Ectodermal cell (in vitro differentiated cells): ENCODE measurements around the gene AK5.
"Not testable (repeated sequence)": the region's sequence is repeated elsewhere in the genome, so short reads cannot be mapped to it uniquely, and the experiment has no call there.

Experiments used
- H3K27ac ChIP-seq: 2 replicates; pipeline ENCODE4 v1.7.0; 2013; ENCODE audit warnings: mild to moderate bottlenecking, low read depth, low read length; ENCODE audit not compliant: insufficient read depth, poor library complexity, severe bottlenecking
- H3K27me3 ChIP-seq: 2 replicates; pipeline ENCODE4 v1.7.0; 2013; ENCODE audit warnings: mild to moderate bottlenecking, low read length; ENCODE audit not compliant: insufficient read depth, control insufficient read depth, poor library complexity, severe bottlenecking
- H3K36me3 ChIP-seq: one replicate; pipeline ENCODE4 v1.7.0; 2013; ENCODE audit warnings: low read length; ENCODE audit not compliant: control insufficient read depth, insufficient read depth
- H3K4me1 ChIP-seq: one replicate; pipeline ENCODE4 v1.7.0; 2013; ENCODE audit warnings: low read length; ENCODE audit not compliant: control insufficient read depth, insufficient read depth
- H3K4me3 ChIP-seq: 2 replicates; pipeline ENCODE4 v1.7.0; 2013; ENCODE audit warnings: low read depth, low read length, control low read depth; ENCODE audit not compliant: insufficient read depth
- H3K9me3 ChIP-seq: 2 replicates; pipeline ENCODE4 v1.7.0; 2013; ENCODE audit warnings: mild to moderate bottlenecking, low read length, moderate library complexity; ENCODE audit not compliant: control insufficient read depth
- WGBS, 2 experiments: methylation state at CpG; one replicate each; pipeline ENCODE4 v1.1.7; 2013; ENCODE audit warnings: missing lambda C conversion rate in 2 of 2; 5-methylcytosine and 5-hydroxymethylcytosine counted together

Gene AK5

DNA sequence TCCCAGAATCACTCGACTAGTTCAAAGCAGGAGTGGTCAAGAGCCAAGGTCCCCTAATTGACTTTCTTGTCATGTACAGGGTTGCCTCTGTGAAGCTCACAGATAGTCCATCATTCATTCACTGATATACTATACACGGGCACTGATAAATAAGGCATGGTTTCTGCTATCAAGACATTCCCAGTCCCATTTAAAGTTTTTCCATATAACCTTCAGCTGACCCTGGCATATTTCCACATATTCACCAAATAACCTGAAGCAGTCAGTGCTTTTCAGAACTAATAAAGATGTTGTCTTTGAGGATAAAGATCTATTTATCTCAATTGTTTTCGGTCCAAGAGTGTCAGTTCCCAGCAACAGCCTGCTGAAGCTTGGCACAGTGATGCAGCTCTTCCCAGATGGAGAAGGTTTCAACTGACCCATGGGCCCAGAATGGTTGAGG lies 227.3 kb downstream of the AK5 start:
- no peaks in the 10 kb centered on the region for H3K4me1 ChIP-seq
- no peak overlapping the region for H3K4me3 ChIP-seq
- no peaks in the 10 kb centered on the region for H3K36me3 ChIP-seq
- no peaks in the 10 kb centered on the region for H3K9me3 ChIP-seq
- H3K27ac ChIP-seq = no peak overlapping the region
- no peaks in the 10 kb centered on the region for H3K27me3 ChIP-seq
- WGBS, 2 experiments = 90 to 96% methylated on average over 3 of the region's 3 CpGs

DNA sequence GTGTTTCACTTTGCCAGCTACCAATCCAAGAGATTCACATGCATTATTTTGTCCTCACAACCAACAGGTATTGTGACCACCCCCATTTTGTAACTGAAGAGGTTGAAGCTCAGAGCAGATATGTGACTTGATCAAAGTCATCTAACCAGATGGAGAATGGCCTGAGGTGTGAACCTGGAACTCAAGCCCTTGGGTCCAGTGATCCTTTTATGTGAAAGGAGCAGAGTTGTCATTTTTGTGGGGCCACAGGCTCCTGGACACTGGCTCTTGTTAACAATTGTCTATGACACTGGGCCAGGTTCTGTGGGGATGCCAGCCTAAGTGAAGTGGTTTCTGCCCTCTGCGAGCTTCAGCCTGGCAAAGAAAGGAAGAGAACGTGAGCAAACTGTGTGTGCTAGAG lies 228.1 kb downstream of the AK5 start:
- no peaks in the 10 kb centered on the region for H3K9me3 ChIP-seq
- 93 to 95% methylated on average over 2 of the region's 2 CpGs for WGBS, 2 experiments
- no peaks in the 10 kb centered on the region for H3K27me3 ChIP-seq

DNA sequence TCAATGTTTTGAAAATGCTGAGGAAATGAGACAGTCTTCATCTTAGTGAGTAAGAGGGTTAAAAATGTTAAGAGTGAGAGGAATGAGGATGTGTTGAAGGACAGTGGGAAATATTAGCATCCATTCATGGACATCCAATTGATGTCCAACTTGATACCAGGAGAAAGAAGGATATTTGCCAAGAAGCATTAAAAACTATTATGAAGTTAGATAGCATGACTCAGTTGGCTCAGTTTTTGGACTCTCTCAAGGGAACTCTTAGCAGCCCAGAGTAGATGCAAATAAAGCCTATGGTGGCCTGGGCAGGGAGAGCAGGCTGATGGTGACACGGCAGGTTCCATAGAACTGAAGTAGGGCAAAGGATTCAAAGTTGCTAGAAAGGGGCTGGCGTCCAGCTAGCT lies 229.6 kb downstream of the AK5 start:
- no peak overlapping the region for H3K27ac ChIP-seq
- no peaks in the 10 kb centered on the region for H3K27me3 ChIP-seq
- H3K4me3 ChIP-seq = no peak overlapping the region
- no peaks in the 10 kb centered on the region for H3K9me3 ChIP-seq
- peaks cover 11% of the 10 kb centered on the region for H3K4me1 ChIP-seq
- 87 to 90% methylated on average over 2 of the region's 2 CpGs for WGBS, 2 experiments
- H3K36me3 ChIP-seq = no peaks in the 10 kb centered on the region

More for the DNA sequence above, 228.1 kb downstream of the AK5 start:
- H3K4me3 ChIP-seq = no peak overlapping the region
- no peak overlapping the region for H3K27ac ChIP-seq
- peaks cover 4% of the 10 kb centered on the region for H3K4me1 ChIP-seq
- no peaks in the 10 kb centered on the region for H3K36me3 ChIP-seq

DNA sequence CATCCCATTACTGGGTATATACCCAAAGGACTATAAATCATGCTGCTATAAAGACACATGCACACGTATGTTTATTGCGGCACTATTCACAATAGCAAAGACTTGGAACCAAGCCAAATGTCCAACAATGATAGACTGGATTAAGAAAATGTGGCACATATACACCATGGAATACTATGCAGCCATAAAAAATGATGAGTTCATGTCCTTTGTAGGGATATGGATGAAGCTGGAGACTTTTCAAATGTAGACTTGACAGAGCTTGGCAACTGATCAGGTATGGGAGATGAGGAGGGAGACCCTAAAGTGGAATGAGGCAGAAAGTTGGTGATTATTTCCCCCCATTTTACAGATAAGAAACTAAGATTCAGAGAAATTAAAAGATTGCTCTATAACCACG lies 230.8 kb downstream of the AK5 start:
- not testable (repeated sequence) for H3K4me3 ChIP-seq, H3K9me3 ChIP-seq, H3K27ac ChIP-seq, H3K36me3 ChIP-seq, H3K27me3 ChIP-seq
- WGBS, 2 experiments = 95 to 96% methylated on average over 1 of the region's 3 CpGs
- peaks cover 11% of the 10 kb centered on the region for H3K4me1 ChIP-seq

DNA sequence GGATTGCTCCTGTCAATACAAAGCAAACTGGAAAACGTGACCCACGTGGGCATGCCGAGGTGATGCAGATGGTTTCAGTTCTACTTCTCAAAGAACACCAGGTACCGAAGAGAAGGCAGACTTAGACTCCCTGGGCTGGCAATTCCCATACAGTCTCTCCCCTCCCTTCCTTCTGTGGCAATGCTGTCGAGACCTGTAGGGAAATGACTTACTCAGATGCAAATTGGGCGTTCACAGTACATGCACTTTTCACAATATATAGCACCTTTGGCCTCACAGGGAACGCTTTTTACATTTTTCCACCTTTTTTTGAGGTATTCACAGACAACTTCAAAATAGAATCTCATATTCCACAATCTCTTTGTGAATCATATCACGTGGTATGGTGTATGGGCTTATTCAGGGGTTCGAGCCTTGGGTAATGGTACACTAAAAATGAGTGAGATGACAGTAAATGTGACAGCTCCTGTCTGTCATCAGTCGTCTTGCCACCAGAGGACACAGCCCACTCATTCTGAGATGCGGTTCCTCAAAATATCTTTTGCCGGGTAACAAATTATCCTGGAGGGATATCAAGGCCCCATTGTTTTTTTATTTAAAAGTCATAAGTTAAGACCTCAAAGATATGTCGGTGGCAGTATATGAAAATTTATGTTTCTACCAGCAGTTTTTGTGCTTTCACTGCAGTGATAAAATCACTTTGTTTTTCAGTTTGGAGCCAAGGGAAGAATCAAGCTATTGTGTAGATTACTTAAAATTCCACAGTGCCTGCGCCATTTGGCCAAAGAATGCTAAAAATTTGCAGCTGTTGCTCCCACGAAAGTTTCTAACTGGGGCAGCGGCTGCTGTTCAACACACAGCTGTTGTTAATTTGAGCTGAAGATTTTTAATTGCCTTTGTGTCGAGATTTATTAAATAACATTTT lies 232.3 kb downstream of the AK5 start:
- no peak overlapping the region for H3K4me3 ChIP-seq
- WGBS, 2 experiments = 66 to 70% methylated on average over 16 to 17 of the region's 17 CpGs
- H3K9me3 ChIP-seq = no peaks in the 10 kb centered on the region
- H3K36me3 ChIP-seq = no peaks in the 10 kb centered on the region
- peaks cover 11% of the 10 kb centered on the region for H3K4me1 ChIP-seq
- H3K27ac ChIP-seq = peak overlapping the region; percentile 96
- H3K27me3 ChIP-seq = no peaks in the 10 kb centered on the region

DNA sequence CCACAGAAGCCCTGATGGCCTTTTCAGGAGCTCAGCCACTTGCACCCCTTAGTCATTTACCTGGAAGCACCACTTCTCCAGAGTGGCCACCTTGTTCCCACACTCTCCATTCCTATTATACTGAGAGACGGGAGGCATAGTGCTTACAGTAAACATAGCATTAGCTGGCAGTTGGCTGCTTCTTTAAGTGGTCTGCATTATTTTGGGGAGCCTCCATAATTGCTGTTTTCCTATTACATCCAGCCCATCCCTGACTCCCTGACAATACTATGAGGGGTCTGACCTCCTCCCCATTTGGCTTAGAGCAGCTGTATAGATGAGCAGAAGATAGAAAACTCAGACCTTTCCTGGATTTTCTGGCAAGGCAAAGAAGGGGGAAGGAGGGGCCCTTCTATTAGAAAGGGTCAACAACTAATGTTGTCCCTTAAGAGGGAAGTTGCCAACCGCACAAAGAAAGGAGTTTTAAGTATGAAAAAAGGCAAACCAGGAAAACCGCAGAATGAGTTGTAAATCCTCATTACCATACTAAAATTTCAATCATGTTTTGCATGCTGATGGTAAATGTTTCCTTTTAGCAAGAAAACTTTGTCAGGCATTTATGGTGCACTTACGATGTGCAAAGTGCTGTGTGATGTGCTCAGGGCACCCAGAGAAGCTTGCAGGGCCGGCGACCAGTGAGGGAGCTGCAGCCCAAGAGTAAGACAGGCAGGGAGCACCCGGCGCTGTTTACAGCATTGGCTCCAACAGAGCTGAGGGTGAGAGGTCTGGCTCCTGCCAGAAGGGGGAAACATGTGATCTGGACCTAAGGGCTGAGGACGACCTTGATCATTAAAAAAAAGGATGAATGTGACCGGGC lies 233.3 kb downstream of the AK5 start:
- peak overlapping the region; percentile 96 for H3K27ac ChIP-seq
- WGBS, 2 experiments = 33 to 36% methylated on average over 9 to 10 of the region's 10 CpGs
- no peaks in the 10 kb centered on the region for H3K36me3 ChIP-seq
- H3K4me1 ChIP-seq = peaks cover 11% of the 10 kb centered on the region
- no peaks in the 10 kb centered on the region for H3K9me3 ChIP-seq
- no peaks in the 10 kb centered on the region for H3K27me3 ChIP-seq
- H3K4me3 ChIP-seq = no peak overlapping the region

DNA sequence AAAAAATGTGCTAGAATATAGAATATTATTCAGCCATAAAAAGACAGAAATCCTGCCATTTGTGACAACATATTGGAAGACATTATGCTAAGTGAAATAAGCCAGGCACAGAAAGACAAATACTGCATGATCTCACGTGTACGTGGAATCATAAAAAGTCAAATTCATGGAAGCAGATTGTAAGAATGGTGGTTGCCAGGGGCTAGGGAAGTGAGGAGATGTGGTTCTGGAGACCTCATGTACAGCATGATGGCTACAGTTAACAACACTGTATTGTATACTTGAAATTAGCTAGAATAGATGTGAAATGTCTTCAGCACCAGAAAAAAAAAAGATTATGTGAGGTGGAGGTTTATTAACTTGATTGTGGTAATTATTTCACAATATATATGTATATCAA lies 234.3 kb downstream of the AK5 start:
- 95 to 97% methylated on average over 2 of the region's 2 CpGs for WGBS, 2 experiments
- Histone ChIP-seq H3K9me3 (no peaks in the 10 kb centered on the region), H3K4me1 (peaks cover 11% of the 10 kb centered on the region), H3K36me3 (no peaks in the 10 kb centered on the region), H3K27ac (no peak overlapping the region), H3K27me3 (no peaks in the 10 kb centered on the region), H3K4me3 (no peak overlapping the region)

DNA sequence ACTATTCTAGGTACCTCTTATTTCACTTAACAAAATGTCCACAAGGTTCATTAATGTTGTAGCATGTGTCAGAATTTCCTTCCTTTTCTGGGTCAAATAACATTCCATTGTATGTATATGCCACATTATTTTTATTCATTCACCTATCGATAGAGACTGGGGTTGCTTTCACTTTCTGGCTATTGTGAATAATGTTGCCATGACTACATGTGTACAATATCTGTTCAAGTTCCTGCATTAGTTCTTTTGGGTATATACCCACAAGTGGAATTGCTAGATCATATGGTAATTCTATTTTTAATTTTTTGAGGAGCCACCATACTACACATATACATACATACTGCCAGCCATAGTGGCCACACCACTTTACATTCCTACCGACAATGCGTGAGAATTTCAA lies 242.2 kb downstream of the AK5 start:
- 88 to 100% methylated on average over 1 of the region's 3 CpGs for WGBS, 2 experiments
- no peaks in the 10 kb centered on the region for H3K4me1 ChIP-seq
- no peaks in the 10 kb centered on the region for H3K9me3 ChIP-seq
- no peak overlapping the region for H3K4me3 ChIP-seq
- no peaks in the 10 kb centered on the region for H3K27me3 ChIP-seq
- no peaks in the 10 kb centered on the region for H3K36me3 ChIP-seq
- H3K27ac ChIP-seq = no peak overlapping the region

DNA sequence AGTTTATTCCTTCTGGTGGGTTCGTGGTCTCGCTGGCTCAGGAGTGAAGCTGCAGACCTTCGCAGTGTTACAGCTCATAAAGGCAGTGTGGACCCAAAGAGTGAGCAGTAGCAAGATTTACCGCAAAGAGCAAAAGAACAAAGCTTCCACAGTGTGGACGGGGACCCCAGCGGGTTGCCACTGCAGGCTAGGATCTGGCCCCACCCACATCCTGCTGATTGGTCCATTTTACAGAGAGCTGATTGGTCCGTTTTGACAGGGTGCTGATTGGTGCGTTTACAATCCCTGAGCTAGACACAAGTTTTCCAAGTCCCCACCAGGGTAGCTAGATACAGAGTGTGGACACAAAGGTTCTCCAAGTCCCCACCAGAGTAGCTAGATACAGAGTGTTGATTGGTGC lies 249.3 kb downstream of the AK5 start:
- H3K36me3 ChIP-seq, H3K4me3 ChIP-seq, H3K4me1 ChIP-seq, H3K27me3 ChIP-seq, H3K9me3 ChIP-seq, H3K27ac ChIP-seq: not testable (repeated sequence)
- WGBS, 2 experiments = 92 to 95% methylated on average over 8 of the region's 8 CpGs

DNA sequence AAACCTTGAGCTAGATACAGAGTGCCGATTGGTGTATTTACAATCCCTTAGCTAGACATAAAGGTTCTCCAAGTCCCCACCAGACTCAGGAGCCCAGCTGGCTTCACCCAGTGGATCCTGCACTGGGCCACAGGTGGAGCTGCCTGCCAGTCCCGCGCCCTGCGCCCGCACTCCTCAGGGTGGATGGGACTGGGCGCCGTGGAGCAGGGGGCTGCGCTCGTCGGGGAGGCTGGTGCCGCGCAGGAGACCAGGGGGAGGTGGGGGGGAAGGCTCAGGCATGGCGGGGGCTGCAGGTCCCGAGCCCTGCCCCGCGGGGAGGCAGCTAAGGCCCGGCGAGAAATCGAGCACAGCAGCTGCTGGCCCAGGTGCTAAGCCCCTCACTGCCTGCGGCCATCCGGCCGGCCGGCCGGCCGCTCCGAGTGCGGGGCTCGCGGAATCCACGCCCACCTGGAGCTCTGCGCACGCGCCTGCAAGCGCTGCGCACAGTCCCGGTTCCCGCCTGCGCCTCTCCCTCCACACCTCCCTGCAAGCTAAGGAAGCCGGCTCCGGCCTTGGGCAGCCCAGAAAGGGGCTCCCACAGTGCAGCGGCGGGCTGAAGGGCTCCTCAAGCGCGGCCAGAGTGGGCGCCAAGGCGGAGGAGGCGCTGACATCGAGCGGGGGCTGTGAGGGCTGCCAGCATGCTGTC lies 249.9 kb downstream of the AK5 start:
- H3K9me3 ChIP-seq, H3K36me3 ChIP-seq, H3K4me3 ChIP-seq, H3K27ac ChIP-seq, H3K4me1 ChIP-seq, H3K27me3 ChIP-seq: not testable (repeated sequence)
- WGBS, 2 experiments = 96 to 97% methylated on average over 49 of the region's 49 CpGs
